C4-2B (cell line): ENCODE measurements around the gene FAM118B.

Experiments
- CTCF ChIP-seq: fragments of 450-650 bp; conservative IDR thresholded peaks from 2 replicates; pipeline ENCODE4 v1.5.1; 2017; ENCODE audit warnings: mild to moderate bottlenecking
- ZFX ChIP-seq: fragments of 450-650 bp; IDR thresholded peaks from 2 replicates; pipeline ENCODE4 v1.6.1; 2017

GRCh38 chr11:126182787-126183445 is 28.7 kb upstream of the FAM118B start:
- no peak for TF ChIP-seq CTCF
- no peak for TF ChIP-seq ZFX
